Karpas-422 (cell line): ENCODE results near the gene ELF1. TPM values are rescaled to one million over a fixed set of nuclear protein-coding genes. Genes with fewer than 3 reads are reported as not detected.
"Not testable (repeated sequence)": the region's sequence is repeated elsewhere in the genome, so short reads cannot be mapped to it uniquely, and the experiment has no call there.

Experiments
- DNase-seq: peaks from one replicate; pipeline ENCODE4 v3.0.0-alpha.2; 2015
- H2AFZ ChIP-seq: fragments of 200-600 bp; sonication (generic); 2 replicates; pipeline ENCODE4 v1.6.1; 2014; ENCODE audit warnings: antibody characterized with exemption, low read length, mixed read lengths
- H3K27ac ChIP-seq: fragments of 200-600 bp; sonication (generic); 2 replicates; pipeline ENCODE4 v1.5.1; 2014; ENCODE audit warnings: mild to moderate bottlenecking, low read length, moderate library complexity
- H3K27me3 ChIP-seq: fragments of 200-600 bp; sonication (generic); 2 replicates; pipeline ENCODE4 v1.6.1; 2014; ENCODE audit warnings: low read length, mixed read lengths
- H3K36me3 ChIP-seq: fragments of 200-600 bp; sonication (generic); 2 replicates; pipeline ENCODE4 v1.6.1; 2014; ENCODE audit warnings: low read length, mixed read lengths; ENCODE audit not compliant: insufficient read depth
- H3K4me1 ChIP-seq: fragments of 200-600 bp; sonication (generic); 2 replicates; pipeline ENCODE4 v1.6.1; 2014; ENCODE audit warnings: mild to moderate bottlenecking, low read length, mixed read lengths
- H3K4me2 ChIP-seq: fragments of 200-600 bp; sonication (generic); 2 replicates; pipeline ENCODE4 v1.6.1; 2014; ENCODE audit warnings: low read length, low read depth, mild to moderate bottlenecking; ENCODE audit not compliant: poor library complexity, severe bottlenecking
- H3K4me3 ChIP-seq: fragments of 200-600 bp; sonication (generic); 2 replicates; pipeline ENCODE4 v1.5.1; 2014; ENCODE audit warnings: mild to moderate bottlenecking, antibody characterized with exemption, low read length, mixed read lengths
- H3K79me2 ChIP-seq: fragments of 200-600 bp; sonication (generic); 2 replicates; pipeline ENCODE4 v1.6.1; 2014; ENCODE audit warnings: mild to moderate bottlenecking, low read length, mixed read lengths
- H3K9ac ChIP-seq: fragments of 200-600 bp; sonication (generic); 2 replicates; pipeline ENCODE4 v1.6.0; 2014; ENCODE audit warnings: low read length
- H3K9me2 ChIP-seq: fragments of 200-600 bp; sonication (generic), shearing (Covaris generic); replicated peaks from 2 replicates; pipeline ENCODE4 v1.6.0; 2014; ENCODE audit warnings: mild to moderate bottlenecking, low read length, moderate library complexity; ENCODE audit not compliant: insufficient read depth
- H3K9me3 ChIP-seq: fragments of 300-700, 200-600 bp; sonication (generic); 2 replicates; pipeline ENCODE4 v1.6.1; 2014; ENCODE audit warnings: low read length, mixed read lengths
- H4K20me1 ChIP-seq: fragments of 200-600 bp; sonication (generic); 2 replicates; pipeline ENCODE4 v1.6.1; 2014; ENCODE audit warnings: mild to moderate bottlenecking, antibody characterized with exemption, low read length, low read depth; ENCODE audit not compliant: insufficient read depth
- total RNA-seq: library from RNA; depleted of rRNA; stranded (reverse); fragments of >200 nt; shearing (Covaris generic); gene quantifications from 2 replicates; pipeline ENCODE4 v1.2.3, GENCODE V29; 2014; ENCODE audit warnings: low replicate concordance

The ELF1 gene
- total RNA-seq, 1 experiment from 2014 or later: 84.0 TPM

DNA sequence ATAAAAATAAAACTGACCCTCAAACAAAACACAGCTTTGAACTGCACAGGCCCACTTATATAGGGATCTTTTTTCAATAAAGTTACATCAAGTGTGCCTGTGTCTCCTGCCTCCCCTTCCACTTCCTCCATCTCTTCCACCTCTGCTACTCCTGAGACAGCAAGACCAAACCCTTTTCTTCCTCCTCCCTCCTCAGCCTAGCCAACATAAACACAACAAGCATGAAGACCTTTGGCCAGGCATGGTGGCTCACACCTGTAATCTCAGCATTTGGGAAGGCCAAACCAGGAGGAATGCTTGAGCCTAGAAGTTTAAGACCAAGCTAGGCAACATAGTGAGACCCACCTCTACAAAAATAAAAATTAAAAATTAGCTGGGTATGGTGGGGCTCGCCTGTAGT lies 72.6 kb downstream of the ELF1 start:
- peaks cover 87% of the 10 kb centered on the region for H3K79me2 ChIP-seq
- DNase-seq: no peak
- H3K4me3 ChIP-seq: no peak overlapping the region
- no peak overlapping the region for H3K27ac ChIP-seq
- H3K4me1 ChIP-seq: no peaks in the 10 kb centered on the region
- H3K9ac ChIP-seq: no peak overlapping the region
- H2AFZ ChIP-seq: no peak overlapping the region
- H4K20me1 ChIP-seq: no peaks in the 10 kb centered on the region
- H3K27me3 ChIP-seq: no peaks in the 10 kb centered on the region
- no peaks in the 10 kb centered on the region for H3K9me2 ChIP-seq
- H3K36me3 ChIP-seq: peaks cover 69% of the 10 kb centered on the region; the same call in 1 of the 2 replicates
- no peak overlapping the region for H3K4me2 ChIP-seq
- no peaks in the 10 kb centered on the region for H3K9me3 ChIP-seq

DNA sequence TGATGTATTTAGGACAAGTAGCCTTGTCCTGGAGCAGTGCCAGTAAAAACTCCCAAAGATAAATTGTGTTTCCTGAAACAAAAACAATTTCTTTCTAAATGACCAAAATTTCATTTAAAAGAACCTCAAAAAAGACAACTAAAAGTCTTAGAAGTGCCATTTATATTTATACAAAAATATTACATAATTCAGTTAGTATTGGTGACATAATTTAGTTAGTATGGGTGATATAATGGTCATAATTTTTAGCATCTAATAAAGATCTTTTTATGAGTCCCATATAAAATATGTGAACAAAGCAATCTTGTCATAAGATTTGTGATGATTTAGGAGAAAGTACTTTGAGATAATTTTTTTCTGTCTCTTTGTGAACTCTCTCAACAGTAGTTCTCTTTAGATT lies 76.0 kb downstream of the ELF1 start:
- Histone ChIP-seq H3K9ac (no peak overlapping the region), H3K9me3 (no peaks in the 10 kb centered on the region), H2AFZ (no peak overlapping the region), H3K27ac (no peak overlapping the region), H3K36me3 (peaks cover 76% of the 10 kb centered on the region), H4K20me1 (no peaks in the 10 kb centered on the region), H3K9me2 (no peaks in the 10 kb centered on the region), H3K4me1 (no peaks in the 10 kb centered on the region), H3K79me2 (peaks cover 94% of the 10 kb centered on the region), H3K4me2 (no peak overlapping the region), H3K27me3 (no peaks in the 10 kb centered on the region), H3K4me3 (no peak overlapping the region)
- DNase-seq: no peak

DNA sequence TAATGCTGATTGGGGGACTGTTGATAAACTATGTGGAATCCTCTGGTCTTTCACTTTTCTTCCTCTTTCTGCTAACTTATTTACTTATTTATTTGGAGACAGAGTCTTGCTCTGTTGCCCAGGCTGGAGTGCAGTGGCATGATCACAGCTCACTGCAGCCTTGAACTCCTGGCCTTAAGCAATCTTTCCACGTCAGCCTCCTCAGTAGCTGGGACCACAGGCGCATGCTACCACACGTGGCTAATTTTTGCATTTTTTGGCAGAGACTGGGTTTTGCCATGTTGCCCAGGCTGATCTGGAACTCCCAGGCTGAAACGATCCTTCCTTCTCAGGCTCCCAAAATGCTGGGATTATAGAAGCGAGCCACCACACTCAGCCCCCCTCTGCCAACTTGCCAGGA lies 77.5 kb downstream of the ELF1 start:
- no peaks in the 10 kb centered on the region for H3K9me2 ChIP-seq
- no peak overlapping the region for H3K4me3 ChIP-seq
- DNase-seq: no peak
- no peak overlapping the region for H3K9ac ChIP-seq
- peaks cover 93% of the 10 kb centered on the region for H3K79me2 ChIP-seq
- H3K9me3 ChIP-seq: no peaks in the 10 kb centered on the region
- H3K4me1 ChIP-seq: peaks cover 5% of the 10 kb centered on the region
- H3K27ac ChIP-seq: no peak overlapping the region
- no peaks in the 10 kb centered on the region for H4K20me1 ChIP-seq
- H2AFZ ChIP-seq: no peak overlapping the region
- no peak overlapping the region for H3K4me2 ChIP-seq
- no peaks in the 10 kb centered on the region for H3K27me3 ChIP-seq
- H3K36me3 ChIP-seq: peaks cover 72% of the 10 kb centered on the region

DNA sequence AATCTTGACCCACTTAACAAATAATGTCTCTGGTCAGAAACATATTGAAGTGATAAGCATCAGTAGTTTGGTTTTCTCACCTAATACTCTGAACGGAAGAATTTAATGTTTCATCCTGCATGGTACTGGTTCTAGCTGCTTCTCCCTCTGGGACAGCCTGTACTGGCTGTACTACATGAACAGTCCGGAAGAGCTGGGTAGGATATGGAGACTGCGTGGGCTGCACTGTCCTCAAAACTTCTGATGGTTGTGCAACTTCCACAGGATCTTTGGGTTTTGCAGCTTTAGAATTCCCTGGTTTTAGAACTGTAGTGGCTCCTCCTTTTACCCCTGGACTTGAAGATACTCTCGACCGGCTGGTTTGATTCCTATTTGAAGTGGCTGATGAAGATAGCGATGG lies 78.3 kb downstream of the ELF1 start:
- Histone ChIP-seq H3K4me1 (peaks cover 11% of the 10 kb centered on the region), H3K4me3 (no peak overlapping the region), H3K9ac (no peak overlapping the region), H3K36me3 (peaks cover 66% of the 10 kb centered on the region), H3K9me2 (no peaks in the 10 kb centered on the region), H3K79me2 (peaks cover 91% of the 10 kb centered on the region), H3K27me3 (no peaks in the 10 kb centered on the region), H3K4me2 (no peak overlapping the region), H3K9me3 (no peaks in the 10 kb centered on the region), H4K20me1 (no peaks in the 10 kb centered on the region), H2AFZ (no peak overlapping the region), H3K27ac (no peak overlapping the region)
- no peak for DNase-seq

DNA sequence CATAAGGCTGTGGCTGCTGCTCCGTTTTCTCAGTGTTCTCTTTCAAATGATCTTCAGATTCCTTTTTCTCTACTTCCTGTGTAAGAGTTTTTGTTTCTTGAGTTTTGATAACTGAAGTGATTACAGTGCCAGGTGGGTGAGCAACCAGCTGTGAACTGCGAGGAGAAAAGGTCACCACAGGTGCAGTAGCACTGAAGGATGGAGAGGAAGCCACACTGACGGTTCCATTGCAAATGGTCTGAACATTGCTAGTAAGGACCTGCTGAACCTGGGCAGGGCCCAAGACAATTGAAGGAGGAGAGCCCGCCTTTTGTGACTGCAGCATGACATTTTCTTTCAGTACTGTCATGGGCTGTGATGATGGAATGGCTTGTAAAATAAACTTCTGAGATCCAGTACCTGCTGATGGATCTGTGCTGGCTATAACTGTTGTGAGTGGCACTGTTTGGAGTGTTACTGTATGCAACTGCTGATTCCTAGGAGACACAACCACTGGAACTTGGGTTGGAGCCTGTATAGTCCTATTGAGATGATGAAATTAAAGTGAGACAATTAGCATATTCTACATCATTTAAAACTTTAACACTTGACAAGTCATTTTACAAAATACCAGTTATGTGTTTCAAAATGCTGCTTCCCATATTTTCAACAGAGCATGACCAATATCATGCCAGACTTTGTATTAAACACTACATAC lies 85.5 kb downstream of the ELF1 start:
- Histone ChIP-seq H3K9me3 (no peaks in the 10 kb centered on the region), H3K27me3 (no peaks in the 10 kb centered on the region), H3K9me2 (no peaks in the 10 kb centered on the region), H3K9ac (peak overlapping the region; percentile 22; the same call in 1 of the 2 replicates), H3K4me2 (peak overlapping the region; percentile 39), H3K79me2 (peaks cover 50% of the 10 kb centered on the region), H4K20me1 (no peaks in the 10 kb centered on the region), H3K4me1 (peaks cover 49% of the 10 kb centered on the region), H2AFZ (no peak overlapping the region), H3K4me3 (no peak overlapping the region; the same call in 1 of the 2 replicates), H3K27ac (peak overlapping the region; percentile 87), H3K36me3 (peaks cover 56% of the 10 kb centered on the region)
- DNase-seq: peak; percentile 73

DNA sequence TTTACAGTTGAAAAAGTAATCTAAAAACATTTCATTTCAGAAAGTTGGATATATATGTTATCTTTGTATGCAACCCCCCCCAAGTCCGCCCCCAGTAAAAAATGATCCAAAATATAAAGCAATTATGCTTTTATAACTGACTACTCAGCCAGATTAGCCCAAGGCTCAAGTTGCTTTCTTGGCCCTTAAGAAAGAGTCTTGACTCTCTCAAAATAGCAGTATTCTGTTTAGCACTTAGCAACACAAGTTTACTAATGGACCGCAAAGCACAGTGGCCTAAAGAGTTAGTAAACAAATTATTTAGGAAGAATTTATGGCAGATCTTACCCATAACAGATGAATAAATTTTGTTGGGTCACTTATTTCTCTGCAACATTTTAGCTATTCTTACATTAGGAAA lies 86.9 kb downstream of the ELF1 start:
- no peak overlapping the region for H3K9ac ChIP-seq
- DNase-seq: no peak
- peaks cover 49% of the 10 kb centered on the region for H3K4me1 ChIP-seq
- H3K4me2 ChIP-seq: no peak overlapping the region
- H3K27me3 ChIP-seq: no peaks in the 10 kb centered on the region
- H2AFZ ChIP-seq: no peak overlapping the region
- peak overlapping the region; percentile 87 for H3K27ac ChIP-seq
- no peak overlapping the region for H3K4me3 ChIP-seq
- H3K36me3 ChIP-seq: peaks cover 51% of the 10 kb centered on the region
- H3K9me2 ChIP-seq: no peaks in the 10 kb centered on the region
- H3K9me3 ChIP-seq: no peaks in the 10 kb centered on the region
- H3K79me2 ChIP-seq: peaks cover 39% of the 10 kb centered on the region
- H4K20me1 ChIP-seq: no peaks in the 10 kb centered on the region

DNA sequence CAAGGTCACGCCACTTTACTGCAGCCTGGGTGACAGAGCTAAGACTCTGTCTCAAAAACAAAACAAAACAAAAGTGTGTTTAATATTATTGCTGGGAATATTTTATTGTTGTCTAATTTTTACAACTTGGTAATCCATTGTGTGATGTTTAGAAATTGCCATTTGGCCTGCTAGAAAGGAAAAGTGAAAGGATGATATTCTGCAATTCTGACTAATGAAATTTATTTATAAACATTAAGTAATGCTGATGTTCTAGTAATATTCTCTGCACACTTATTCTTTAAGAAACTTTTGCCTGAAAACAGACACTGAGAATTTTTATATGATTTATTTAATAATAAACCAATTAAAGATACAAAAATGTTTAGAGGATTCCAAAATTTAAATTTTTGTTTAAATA lies 87.4 kb downstream of the ELF1 start:
- peaks cover 33% of the 10 kb centered on the region for H3K79me2 ChIP-seq

DNA sequence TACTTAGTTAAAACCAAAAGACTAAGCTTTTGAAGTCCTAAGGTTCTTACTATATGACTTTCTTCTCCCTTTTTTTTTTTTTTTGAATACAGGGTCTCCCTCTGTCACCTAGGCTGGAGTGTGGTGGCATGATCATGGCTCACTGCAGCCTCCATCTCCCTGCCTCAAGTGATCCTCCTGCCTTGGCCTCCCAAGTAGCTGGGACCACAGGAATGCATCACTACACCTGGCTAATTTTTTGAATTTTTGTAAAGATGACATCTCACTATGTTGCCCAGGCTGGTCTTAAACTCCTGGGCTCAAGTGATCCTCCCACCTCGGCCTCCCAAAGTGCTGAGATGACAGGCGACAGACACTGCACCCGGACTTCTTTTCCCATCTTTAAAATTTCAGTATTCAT lies 89.2 kb downstream of the ELF1 start:
- not testable (repeated sequence) for H2AFZ ChIP-seq, H3K9me2 ChIP-seq, H3K9me3 ChIP-seq, H3K27me3 ChIP-seq, H4K20me1 ChIP-seq, H3K9ac ChIP-seq, DNase-seq, H3K4me3 ChIP-seq, H3K4me2 ChIP-seq, H3K27ac ChIP-seq
- H3K36me3 ChIP-seq: peaks cover 42% of the 10 kb centered on the region
- H3K4me1 ChIP-seq: peaks cover 29% of the 10 kb centered on the region
- H3K79me2 ChIP-seq: peaks cover 20% of the 10 kb centered on the region

More for the DNA sequence above, 87.4 kb downstream of the ELF1 start:
- Histone ChIP-seq H2AFZ (no peak overlapping the region), H3K9me3 (no peaks in the 10 kb centered on the region), H3K36me3 (peaks cover 46% of the 10 kb centered on the region), H4K20me1 (no peaks in the 10 kb centered on the region), H3K4me1 (peaks cover 44% of the 10 kb centered on the region), H3K4me3 (no peak overlapping the region), H3K4me2 (no peak overlapping the region), H3K27me3 (no peaks in the 10 kb centered on the region), H3K9ac (no peak overlapping the region), H3K9me2 (no peaks in the 10 kb centered on the region), H3K27ac (peak overlapping the region; percentile 87; the same call in 1 of the 2 replicates)
- DNase-seq: no peak
